Left lung (tissue), 10 donors: ENCODE data around the gene CHCHD3. TPM values are rescaled to one million over a fixed set of nuclear protein-coding genes. Genes with fewer than 3 reads are reported as not detected.

Experiments used
- ATAC-seq: fragments of 200-7000 bp; cut with Tn5 transposase; one replicate; pipeline ENCODE4 v1.9.1; 2020; ENCODE audit warnings: moderate library complexity
- DNase-seq, 4 donors: peaks; one replicate each; pipeline ENCODE4 v3.0.0-alpha.2; 2013 to 2020
- H3K27ac ChIP-seq, 2 donors: fragments of 200-600 bp; sonication (generic) in 1 of 2; one replicate each; pipeline versions ENCODE4 v1.5.0 to v1.8.0; 2020 to 2021
- H3K27me3 ChIP-seq, 2 donors: fragments of 200-600 bp; sonication (generic) in 1 of 2; one replicate each; pipeline versions ENCODE4 v1.5.0 to v1.8.0; 2020 to 2021
- H3K36me3 ChIP-seq, 2 donors: fragments of 200-600 bp; sonication (generic) in 1 of 2; one replicate each; pipeline versions ENCODE4 v1.5.0 to v1.8.0; 2020 to 2021
- H3K4me1 ChIP-seq, 2 donors: fragments of 200-600 bp; one replicate each; pipeline ENCODE4 v1.8.0; 2021
- H3K4me3 ChIP-seq, 2 donors: fragments of 200-600 bp; sonication (generic) in 1 of 2; one replicate each; pipeline versions ENCODE4 v1.5.0 to v1.8.0; 2020 to 2021; ENCODE audit warnings: mild to moderate bottlenecking in 1 of 2
- H3K9me3 ChIP-seq, 2 donors: fragments of 200-600 bp; sonication (generic) in 1 of 2; one replicate each; pipeline versions ENCODE4 v1.5.0 to v1.8.0; 2020 to 2021
- CTCF ChIP-seq, 2 donors: fragments of 200-600 bp; sonication (generic) in 1 of 2; IDR thresholded peaks; one replicate each; pipeline versions ENCODE4 v1.5.0 to v1.8.0; 2021; ENCODE audit warnings: antibody characterized with exemption in 2 of 2
- intact Hi-C, 2 donors: fragments of 100-400 bp; cut with DNase I; formaldehyde crosslinking; loops; one replicate each; pipeline versions ENCODE4 v1.11.2 to v1.14.2; 2022
- polyA plus RNA-seq, 6 donors: library from polyadenylated mRNA; unstranded; fragments of 120-200 nt; gene quantifications; one replicate each; pipeline ENCODE4 v1.2.1, GENCODE V29; 2013; ENCODE audit not compliant: insufficient read length in 6 of 6
- total RNA-seq, 2 donors: library from RNA; stranded (reverse); fragmentation: NEBNext Ultra II Directional; extraction: Animal tissue kit (Norgen Biotek cat#: 25700); gene quantifications; one replicate each; pipeline ENCODE4 v1.2.1, GENCODE V29; 2021
- donor health status: DM: no; HTN: yes; CAD: no.
- donor health status: DM: no; HTN: no; CAD: no.

The CHCHD3 gene
- total and polyA plus RNA-seq, 8 donors = 45.4 to 58.9 (median 54.5) TPM

GRCh38 chr7:132859199-132859598 is 222.7 kb downstream of the CHCHD3 start:
- H3K9me3 ChIP-seq = no peaks in the 10 kb centered on the region
- H3K36me3 ChIP-seq = no peaks in the 10 kb centered on the region
- ATAC-seq = no peak
- no peak overlapping the region for H3K27ac ChIP-seq
- no peak for DNase-seq
- no peaks in the 10 kb centered on the region for H3K4me1 ChIP-seq
- no peaks in the 10 kb centered on the region for H3K27me3 ChIP-seq
- TF ChIP-seq CTCF (IDR thresholded peaks at IDR 0.05) = no peak
- intact Hi-C loops = no loop called here
- H3K4me3 ChIP-seq = no peak overlapping the region

GRCh38 chr7:132858760-132859159 is 223.1 kb downstream of the CHCHD3 start:
- Histone ChIP-seq H3K4me3 (no peak overlapping the region), H3K9me3 (no peaks in the 10 kb centered on the region), H3K27ac (no peak overlapping the region), H3K27me3 (no peaks in the 10 kb centered on the region), H3K4me1 (no peaks in the 10 kb centered on the region), H3K36me3 (no peaks in the 10 kb centered on the region)
- ATAC-seq (no peak), DNase-seq (no peak)
- TF ChIP-seq CTCF (IDR thresholded peaks at IDR 0.05) = no peak
- intact Hi-C loops = no loop called here

DNA sequence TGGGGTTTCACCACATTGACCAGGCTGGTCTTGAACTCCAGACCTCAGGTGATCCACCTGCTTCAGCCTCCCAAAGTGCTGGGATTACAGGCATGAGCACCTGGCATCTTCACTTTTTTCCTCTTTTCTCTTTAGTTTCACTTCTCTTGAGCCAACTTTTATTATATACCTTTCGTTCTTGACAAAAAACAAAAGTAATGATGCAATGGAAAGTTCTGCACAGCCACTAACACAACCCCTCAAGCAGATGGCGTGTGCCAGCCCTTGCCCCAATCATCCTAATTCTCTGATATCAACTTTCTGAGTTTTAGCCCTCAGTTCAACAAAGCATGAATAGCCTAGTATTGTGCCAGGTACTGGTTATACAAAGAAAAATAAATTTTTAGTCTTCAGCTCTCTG is 223.6 kb downstream of the CHCHD3 start:
- H3K36me3 ChIP-seq = no peaks in the 10 kb centered on the region
- no peaks in the 10 kb centered on the region for H3K4me1 ChIP-seq
- intact Hi-C loops = no loop called here
- H3K27me3 ChIP-seq = no peaks in the 10 kb centered on the region
- TF ChIP-seq CTCF (IDR thresholded peaks at IDR 0.05) = no peak
- ATAC-seq (no peak), DNase-seq (no peak)
- no peaks in the 10 kb centered on the region for H3K9me3 ChIP-seq
- no peak overlapping the region for H3K27ac ChIP-seq
- H3K4me3 ChIP-seq = no peak overlapping the region

- no peaks in the 10 kb centered on the region for H3K4me1 ChIP-seq
- ATAC-seq (no peak), DNase-seq (no peak)
- no peaks in the 10 kb centered on the region for H3K9me3 ChIP-seq
- no peaks in the 10 kb centered on the region for H3K36me3 ChIP-seq
- H3K27me3 ChIP-seq = no peaks in the 10 kb centered on the region
- H3K4me3 ChIP-seq = no peak overlapping the region
- no peak for TF ChIP-seq CTCF (IDR thresholded peaks at IDR 0.05)
- intact Hi-C loops = no loop called here
- H3K27ac ChIP-seq = no peak overlapping the region
Observed at GRCh38 chr7:132857703-132858102, 224.2 kb downstream of the CHCHD3 start.

GRCh38 chr7:132857031-132857430 is 224.9 kb downstream of the CHCHD3 start:
- H3K9me3 ChIP-seq = no peaks in the 10 kb centered on the region
- ATAC-seq (no peak), DNase-seq (no peak)
- no peak for TF ChIP-seq CTCF (IDR thresholded peaks at IDR 0.05)
- no peak overlapping the region for H3K27ac ChIP-seq
- H3K36me3 ChIP-seq = no peaks in the 10 kb centered on the region
- intact Hi-C loops = no loop called here
- no peaks in the 10 kb centered on the region for H3K4me1 ChIP-seq
- H3K27me3 ChIP-seq = no peaks in the 10 kb centered on the region
- H3K4me3 ChIP-seq = no peak overlapping the region
